HG02884 (cell line): ENCODE measurements around the gene STAC2.

Experiments used
- ATAC-seq: cut with Tn5 transposase; IDR thresholded peaks from one replicate; pipeline ENCODE4 v1.9.1; 2021; ENCODE audit warnings: mild to moderate bottlenecking, moderate library complexity; ENCODE audit not compliant: unreplicated experiment

STAC2 gene

GRCh38 chr17:39210093-39210434 lies 15.7 kb downstream of the STAC2 start:
- ATAC-seq: no peak

GRCh38 chr17:39209317-39210092 lies 16.2 kb downstream of the STAC2 start:
- no peak for ATAC-seq

DNA sequence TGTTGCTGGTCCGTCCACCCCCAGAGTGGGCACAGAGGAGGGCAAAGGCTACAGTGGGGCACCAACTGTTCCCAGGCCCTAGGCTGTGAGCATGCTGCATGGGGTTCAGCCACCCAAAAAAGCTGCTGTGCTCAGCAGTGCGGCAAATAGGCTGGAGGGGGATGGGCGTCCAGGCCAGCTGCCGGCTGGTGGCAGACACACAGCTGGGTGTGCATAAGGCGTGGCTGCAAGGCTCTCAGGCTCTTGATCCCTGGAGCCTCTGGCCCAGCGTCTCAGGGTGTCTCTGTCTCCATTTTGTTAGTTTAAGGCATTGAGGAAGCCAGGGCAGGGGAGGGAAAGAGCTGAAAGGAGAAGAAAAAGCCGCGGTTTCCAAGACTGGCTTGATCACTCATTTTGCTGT lies 16.9 kb downstream of the STAC2 start:
- ATAC-seq: no peak

DNA sequence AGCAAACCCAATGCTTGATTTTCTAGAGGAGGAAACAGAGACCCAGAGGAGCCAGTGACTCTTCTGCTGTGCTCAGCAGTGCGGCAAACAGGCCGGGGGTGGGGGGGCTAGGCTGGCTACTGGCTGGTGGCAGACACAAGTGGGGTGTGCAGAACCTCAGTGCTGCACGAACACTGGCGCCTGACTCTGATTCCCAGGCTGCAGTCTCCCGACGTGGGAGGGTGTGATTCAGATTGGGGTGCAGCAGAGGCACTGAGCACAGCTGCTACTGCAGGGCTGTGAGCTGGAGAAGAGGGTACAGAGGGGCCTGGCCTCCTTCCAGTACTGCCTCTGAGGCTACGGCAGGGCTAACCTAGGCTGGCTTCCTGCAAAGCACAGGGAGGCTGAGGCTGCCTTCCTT lies 17.6 kb downstream of the STAC2 start:
- ATAC-seq: no peak

- ATAC-seq: no peak
Observed at GRCh38 chr17:39205112-39205526, 20.6 kb downstream of the STAC2 start.

DNA sequence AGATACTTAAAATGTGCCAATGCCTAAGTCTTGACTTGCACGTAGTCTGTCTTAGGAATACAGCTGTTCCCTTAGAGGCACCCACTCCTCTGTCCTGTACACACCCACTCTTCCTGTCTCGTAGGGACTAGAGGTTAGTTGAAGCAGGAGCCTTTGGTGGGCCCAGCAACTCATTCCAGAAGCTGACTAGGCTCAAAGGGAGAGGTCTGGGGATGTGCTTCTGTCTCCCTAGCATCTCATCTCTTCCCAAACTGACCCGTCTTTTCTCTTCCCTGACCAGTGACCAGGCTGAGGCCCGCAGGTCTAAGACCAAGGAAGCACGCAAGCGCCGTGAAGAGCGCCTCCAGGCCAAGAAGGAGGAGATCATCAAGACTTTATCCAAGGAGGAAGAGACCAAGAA lies 21.5 kb downstream of the STAC2 start:
- no peak for ATAC-seq

DNA sequence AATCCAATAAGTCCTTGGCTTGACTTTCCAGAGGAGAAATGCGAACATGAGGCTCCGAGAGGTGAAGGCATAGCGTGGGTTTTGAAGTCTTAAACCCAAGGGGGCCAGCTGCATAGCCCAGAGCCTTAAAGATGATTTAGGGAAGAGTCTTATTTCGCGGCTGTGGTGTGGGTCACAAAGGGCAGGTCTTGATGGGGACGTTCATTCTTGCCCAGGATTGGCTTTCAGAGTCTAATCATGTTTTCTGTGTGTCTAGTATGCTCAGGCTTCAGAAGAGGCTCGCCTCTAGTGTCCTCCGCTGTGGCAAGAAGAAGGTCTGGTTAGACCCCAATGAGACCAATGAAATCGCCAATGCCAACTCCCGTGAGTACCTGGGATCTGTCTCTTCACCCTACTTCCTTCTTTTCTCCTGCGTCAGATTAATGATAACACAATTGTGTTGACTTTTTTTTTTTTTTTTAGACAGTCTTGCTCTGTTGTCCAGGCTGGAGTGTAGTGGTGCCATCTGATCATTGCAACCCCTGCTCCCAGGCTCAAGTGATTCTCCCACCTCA lies 24.7 kb downstream of the STAC2 start:
- no peak for ATAC-seq

DNA sequence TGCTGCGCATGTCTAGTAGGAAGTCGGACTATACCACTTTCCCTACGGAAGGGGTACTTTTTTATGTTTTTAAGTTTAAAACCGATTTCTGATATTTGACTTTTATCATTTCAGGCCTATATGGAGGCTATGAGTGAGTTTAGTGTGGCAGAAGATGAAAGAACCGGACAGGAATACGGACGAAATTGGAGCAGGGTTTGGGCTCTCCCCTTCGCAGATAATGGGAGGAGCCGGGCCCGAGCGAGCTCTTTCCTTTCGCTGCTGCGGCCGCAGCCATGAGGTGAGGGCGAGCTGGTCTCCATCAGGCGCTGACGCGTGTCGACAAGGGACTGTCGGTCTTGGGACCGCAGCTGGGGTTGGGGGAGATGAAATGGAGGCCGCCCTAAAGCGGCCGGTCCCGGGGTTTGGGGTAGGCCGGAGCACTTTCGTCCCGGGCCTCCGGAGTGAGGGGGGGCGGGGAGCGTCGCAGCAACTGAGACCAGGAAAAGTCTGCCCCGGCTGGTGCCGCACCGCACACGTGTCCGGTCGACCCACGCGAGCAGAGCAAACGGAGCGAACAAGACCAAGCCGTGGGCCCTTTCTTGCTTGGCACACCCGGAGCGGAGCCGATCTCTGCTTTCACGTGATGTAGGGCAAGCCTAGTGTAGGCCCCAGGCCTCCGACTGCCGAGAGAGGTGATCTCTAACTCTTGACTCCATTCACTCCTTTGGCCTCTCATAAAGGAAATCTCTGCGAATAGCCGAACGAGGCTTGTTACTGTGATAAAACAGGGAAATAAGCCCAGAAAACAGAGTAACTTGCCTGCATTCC lies 25.5 kb downstream of the STAC2 start, which contains the start of gene RPL19:
TSS of gene RPL19 (plus strand) at position 214 of the 810 bp plus-strand sequence. CDS start at position 276, 62 bp downstream.
- no peak for ATAC-seq

DNA sequence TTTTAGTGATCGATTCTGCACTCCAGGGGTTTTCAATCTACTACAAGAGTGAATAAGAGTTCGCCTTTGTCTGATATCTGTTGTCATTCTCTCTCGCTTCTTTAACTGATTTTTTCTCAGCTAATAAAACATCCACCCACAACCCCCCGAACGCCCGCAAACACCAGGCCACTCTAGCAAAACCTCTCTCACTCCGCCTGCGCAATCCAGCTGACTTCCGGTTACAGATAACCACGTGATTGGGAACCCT lies 26.0 kb downstream of the STAC2 start:
- no peak for ATAC-seq

DNA sequence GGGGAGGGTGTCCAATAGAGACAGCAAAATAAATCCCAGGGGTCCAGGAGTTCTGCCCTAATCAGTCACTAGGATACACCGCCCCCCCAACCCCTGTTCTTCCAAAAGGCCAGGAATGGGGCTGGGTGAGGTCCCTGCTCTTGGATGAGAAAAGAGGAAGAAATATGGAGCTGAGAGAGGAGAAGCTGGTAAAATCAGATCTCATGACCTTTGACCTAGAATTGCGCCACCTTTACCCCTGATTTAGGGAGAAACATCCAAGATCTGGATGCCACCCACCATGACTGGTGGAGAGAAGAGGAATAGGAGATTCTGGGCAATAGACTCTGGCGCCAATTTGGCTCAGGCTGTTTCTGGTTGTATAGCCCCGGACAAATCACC lies 27.6 kb downstream of the STAC2 start:
- ATAC-seq: no peak

DNA sequence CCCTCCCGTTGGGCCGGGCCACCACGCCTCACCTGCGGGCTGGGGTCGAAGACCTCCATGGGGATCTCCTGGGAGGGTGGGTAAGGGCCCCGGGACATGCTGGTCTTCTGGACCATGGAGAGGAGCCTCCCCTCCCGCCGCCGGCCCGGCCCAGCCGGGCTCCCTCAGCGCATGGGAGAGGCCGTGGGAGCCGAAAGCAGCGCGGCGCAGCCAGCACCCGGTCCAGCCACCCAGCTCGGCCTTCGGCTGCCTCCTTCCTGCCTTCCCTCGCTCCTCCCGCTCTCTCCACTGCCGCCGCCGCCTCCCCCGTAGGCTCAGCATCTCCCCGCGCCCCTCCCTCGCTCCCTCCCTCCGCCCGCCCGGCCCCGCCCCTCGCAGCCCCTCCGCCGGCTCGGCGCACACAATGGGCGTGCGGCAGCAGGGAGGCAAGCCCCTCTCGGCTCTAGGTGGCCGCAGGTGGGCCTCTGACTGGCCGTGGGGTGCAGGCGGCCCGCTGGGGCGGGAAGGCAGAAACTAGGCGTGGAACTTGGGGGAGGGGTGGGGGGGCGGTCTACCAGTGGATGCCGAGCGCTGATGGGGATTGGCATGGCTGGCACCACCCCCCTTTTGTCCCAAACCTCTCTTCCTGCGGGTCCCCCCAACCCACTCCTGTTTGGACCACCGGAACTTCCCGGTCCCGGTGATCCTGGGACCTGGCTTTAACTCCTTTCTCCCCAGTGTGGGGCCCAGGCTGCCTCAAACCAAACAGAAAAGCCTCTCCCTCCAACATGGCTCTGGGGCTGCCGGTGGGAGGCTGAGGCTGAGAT lies 28.2 kb downstream of the STAC2 start, which contains the start of gene CACNB1:
TSS of gene CACNB1 (minus strand) at position 290 of the 806 bp plus-strand sequence. CDS start at position 116, 174 bp downstream.
- no peak for ATAC-seq

GRCh38 chr17:39196808-39197291 lies 28.9 kb downstream of the STAC2 start:
- no peak for ATAC-seq

GRCh38 chr17:39196241-39196807 lies 29.4 kb downstream of the STAC2 start:
- no peak for ATAC-seq

DNA sequence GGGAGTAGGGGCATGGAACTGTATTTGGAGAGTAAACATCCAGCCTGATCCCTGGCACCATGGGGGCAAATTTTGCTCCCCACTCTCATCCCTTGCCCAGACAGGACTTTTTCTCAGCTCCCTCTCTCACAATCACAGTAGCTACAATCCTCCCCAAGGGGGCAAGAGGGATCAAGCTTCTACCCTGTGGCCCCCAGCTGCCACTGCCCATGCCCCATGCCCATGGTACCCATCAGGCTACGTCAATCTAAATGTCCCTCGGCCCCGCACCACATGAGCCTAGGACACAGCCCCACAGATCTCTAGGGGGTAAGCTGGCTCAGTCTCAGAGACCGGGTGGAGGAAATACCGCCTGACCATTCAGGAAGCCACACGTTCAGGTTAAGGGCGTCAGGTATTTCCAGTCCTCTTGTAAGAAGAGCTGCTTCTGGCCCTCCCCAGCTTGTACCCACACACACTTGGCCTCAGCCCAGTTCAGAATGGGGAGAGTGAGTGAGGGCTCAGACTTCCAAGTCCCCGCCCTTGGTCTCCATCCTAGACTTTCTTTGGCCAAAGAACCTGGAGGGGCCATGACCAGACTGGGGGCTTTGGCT lies 30.1 kb downstream of the STAC2 start:
- no peak for ATAC-seq

- no peak for ATAC-seq
Observed at GRCh38 chr17:39194985-39195524, 30.7 kb downstream of the STAC2 start.

DNA sequence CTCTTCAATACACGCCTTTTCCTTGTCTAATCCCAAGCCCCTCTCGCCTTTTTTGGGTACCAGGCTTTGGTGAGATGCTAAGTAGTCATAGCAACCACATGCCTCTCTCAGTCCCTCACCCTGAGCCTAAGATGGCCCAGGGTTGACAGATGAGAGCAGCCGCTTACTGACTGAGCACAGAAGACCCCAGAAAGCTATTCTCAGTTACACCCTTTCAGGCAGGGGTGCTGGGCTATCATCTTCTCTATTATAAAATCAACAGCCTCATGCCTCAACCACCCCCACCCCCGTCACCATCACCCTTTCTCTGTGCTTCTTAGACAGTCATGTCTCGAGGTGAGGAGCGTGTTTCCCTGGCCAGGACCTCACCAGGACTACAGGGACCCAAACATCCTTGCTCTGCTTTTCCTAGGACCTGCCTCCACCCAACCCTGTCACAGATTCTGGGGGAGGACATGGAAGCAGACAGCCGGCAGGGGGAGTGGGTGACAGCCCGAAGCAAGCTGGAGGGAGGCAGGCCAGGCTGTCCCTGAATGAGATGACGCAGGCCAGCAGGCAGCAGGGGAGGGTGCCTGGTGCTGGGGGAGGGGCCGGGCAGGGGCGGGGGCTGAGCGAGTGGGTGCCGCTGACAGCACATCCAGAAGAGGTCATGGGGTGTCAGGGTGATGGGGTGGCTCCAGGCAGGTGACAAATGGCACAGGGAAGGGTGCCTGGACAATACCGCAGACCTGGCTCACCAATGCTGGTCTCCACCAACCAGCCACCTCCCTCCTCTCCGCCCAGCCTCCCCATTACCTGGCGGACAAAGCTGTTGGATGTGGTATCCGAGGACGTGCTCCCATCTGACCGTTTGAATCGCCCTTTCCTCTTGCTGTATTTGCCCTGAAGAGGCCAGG lies 31.4 kb downstream of the STAC2 start:
- ATAC-seq: no peak

DNA sequence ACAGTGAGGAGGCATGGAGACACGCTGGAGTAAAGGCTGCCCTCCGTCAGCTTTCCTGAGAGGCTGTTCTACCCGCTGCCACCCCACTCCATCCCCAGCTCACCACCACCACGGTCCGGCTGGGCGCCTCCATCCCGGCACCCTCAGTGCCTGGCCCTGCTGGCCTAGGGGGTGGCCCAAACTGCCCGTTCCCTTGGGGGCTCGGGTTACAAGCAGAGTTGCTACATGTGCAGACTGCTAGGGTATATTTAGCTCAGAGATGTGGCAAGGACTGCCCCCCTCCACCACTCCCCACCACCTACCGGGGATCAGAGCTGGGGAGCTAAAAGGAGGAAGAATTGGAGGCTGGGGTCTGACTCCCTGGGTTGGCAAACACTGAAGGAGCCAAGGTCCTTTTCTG lies 32.4 kb downstream of the STAC2 start:
- ATAC-seq: no peak

DNA sequence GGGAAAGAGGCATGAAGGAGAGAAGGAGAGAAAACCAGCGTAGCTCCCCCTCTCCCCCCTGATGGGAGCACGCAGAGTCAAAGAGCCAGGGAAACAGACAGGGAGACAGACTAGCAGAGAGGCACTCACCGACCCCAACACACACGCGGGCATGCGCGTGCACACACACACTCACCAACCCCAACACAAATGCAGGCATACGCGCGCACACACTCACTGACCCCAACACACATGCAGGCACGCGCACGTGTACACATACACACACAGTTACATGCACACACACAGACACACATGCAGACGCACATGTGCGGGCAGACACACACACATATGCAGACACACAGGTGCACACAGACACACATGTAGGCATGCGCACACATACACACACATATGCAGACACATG lies 32.8 kb downstream of the STAC2 start:
- ATAC-seq: no peak
